G401.6 (cell line): ENCODE data around the gene DLGAP1.

Source experiments
- FAIRE-seq: peaks from 2 replicates; lab custom pipeline; 2012; peaks lifted over from hg19 to GRCh38; lab: Jason Lieb, UNC

DLGAP1 gene

GRCh38 chr18:3863006-3863405, 592.1 kb downstream of the DLGAP1 start:
- no peak for FAIRE-seq

- FAIRE-seq: no peak
Measured at GRCh38 chr18:3861495-3861894, 593.6 kb downstream of the DLGAP1 start.

- no peak for FAIRE-seq
Measured at GRCh38 chr18:3857544-3857943, 597.6 kb downstream of the DLGAP1 start.

DNA sequence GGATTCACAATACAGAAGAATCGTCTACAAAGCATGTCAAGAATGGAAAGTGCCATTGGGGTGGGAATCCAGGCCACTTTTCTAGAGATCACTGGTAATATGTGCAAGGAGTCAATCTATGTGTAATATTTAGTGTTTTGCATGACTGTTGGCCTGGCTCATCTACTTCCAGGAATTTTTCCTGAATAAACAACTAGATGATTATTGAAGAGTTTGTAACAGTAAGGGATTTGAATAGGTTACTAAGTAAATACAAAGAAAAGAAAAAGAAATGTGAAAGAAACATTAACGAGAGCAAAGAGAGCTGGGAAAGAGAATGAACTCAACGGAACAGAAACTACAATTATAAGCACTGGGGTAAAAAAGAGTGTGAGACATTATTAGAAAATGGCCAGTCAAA, 599.1 kb downstream of the DLGAP1 start:
- no peak for FAIRE-seq

DNA sequence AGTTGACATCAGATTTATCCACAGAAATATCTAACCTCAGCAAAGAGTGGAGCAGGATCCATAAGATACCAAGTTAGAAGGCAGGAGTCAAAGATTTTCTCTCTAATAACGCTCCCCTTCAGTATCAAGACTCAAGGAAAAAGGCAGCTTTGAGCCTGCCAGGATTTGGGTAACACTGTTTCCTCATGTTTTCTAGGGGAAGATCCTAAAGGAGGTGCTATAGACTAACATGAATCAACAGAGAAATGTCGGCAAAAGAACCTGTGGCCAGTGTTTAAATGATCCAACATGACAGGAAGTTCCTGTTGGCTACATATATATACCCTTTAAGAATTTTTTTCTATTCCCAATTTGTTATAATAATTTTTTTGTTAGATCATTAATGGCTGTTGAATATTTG, 602.8 kb downstream of the DLGAP1 start:
- peak; percentile 8 for FAIRE-seq

DNA sequence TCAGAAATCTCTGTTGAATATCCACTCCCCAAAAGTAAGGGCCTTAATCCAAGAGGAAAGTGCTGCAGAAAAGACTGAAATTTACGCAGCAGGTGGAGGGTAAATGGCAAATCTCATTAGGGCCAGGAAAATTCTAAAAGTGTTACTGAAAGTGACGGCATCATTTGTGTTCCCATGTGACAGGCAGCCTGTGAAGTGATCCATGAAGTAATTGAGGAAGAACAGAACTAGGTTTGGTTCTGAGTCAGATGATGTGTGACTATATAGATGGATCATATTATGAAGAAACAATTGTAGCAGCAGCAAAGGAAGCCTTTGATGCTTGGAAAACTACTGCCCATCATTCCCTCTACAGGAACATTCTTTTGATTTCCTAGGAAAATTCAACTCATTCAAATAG, 603.9 kb downstream of the DLGAP1 start:
- no peak for FAIRE-seq

DNA sequence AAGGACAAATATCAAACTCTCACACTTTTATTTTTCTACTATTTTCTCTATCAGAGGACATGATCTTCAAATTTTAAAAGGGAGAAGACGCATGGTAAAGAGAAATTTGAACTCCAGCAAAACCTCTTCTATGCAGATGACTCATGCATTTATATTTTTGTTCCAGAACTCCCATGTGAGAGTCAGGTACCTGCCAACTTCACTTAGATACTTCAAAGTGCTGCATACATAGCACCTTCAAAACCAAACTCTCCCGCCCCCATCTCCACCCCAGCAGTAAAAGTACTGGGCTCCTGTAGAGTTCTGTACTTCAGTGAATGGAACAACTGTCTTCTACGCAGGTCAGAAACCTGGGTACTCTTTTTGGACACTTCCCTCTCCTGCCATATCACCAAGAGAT, 606.8 kb downstream of the DLGAP1 start:
- no peak for FAIRE-seq

DNA sequence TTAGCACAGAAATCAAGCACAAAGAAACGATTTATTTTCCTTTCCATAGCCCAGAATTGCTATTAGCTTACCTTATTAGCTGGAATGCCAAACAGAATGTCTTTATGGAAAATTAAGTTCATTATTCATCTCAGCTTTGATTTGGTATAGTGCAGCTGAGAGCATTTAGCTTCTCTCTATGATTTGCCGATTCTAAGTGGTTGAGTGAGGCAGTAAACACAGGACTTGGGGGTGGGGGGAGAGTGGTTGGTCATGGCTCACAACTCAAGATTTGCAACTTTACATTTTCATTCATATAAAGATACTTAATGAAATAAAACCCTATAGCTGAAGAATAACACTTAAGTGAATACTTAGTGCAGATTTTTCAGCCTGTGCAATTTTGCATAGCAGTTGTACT, 609.9 kb downstream of the DLGAP1 start:
- no peak for FAIRE-seq

GRCh38 chr18:3842844-3843243, 612.3 kb downstream of the DLGAP1 start:
- no peak for FAIRE-seq

GRCh38 chr18:3840766-3841165, 614.3 kb downstream of the DLGAP1 start:
- no peak for FAIRE-seq

DNA sequence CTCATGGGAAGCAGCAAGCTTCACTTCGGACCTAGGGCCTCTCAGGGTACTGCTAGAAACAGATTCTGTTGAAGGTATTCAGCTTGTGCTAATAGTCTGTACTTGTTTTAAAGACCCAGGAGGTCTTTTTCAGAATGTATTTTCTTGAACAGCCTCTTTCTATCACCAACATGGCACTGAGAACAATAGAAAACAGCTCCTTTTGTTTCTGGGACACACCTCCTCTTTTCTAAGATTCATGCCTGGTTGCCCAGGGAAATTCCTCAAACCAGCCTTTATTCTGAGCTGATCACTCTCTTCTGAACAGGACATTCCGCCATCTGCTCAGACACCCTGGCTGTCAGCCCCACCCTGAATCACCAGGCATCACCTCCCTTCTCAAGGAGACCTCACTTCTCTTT, 615.5 kb downstream of the DLGAP1 start:
- no peak for FAIRE-seq

DNA sequence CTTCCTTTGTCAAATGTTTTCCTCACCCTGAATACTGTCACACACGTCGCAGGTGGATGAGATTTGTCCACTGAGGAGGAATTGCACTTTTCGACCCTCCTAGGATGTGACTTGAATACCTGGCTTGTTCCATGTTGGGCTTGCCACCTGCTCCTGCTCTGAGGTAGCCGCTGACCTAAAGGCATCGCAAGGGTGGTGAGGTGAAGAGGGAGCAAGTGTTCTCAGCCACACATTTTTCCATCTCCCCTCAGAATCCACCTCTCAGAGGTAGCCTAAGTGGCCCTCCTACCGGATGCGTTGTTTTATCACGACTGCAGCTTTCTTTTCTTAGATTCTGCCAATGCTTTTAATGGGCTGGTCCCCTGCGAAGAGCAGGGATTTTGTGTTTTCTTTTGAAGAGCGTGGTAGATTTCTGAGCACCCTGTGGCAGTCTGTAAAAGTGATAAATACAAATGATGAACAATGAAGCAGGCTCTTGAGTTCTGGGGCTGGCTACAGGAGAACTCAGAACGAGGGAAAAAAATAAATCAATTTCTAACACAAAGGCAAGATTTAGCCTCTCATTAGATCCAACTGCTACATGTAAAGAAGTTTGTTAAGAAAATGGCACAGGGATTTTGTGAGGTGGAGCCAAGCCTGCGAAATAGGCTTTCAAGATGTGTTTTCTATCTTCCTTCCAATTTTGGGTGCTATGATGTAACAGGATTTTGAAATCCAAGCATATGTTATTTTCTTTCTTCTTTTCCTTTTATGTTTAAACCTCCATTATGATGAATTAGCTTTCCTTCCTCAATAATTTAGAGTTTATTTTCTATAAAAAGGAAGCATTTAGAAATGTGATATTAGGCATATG, 618.4 kb downstream of the DLGAP1 start:
- FAIRE-seq: no peak

- FAIRE-seq: no peak
Measured at GRCh38 chr18:3832025-3832638, 623.0 kb downstream of the DLGAP1 start.

GRCh38 chr18:3830604-3831003, 624.5 kb downstream of the DLGAP1 start:
- FAIRE-seq: no peak

GRCh38 chr18:3827236-3827845, 627.8 kb downstream of the DLGAP1 start:
- FAIRE-seq: no peak

DNA sequence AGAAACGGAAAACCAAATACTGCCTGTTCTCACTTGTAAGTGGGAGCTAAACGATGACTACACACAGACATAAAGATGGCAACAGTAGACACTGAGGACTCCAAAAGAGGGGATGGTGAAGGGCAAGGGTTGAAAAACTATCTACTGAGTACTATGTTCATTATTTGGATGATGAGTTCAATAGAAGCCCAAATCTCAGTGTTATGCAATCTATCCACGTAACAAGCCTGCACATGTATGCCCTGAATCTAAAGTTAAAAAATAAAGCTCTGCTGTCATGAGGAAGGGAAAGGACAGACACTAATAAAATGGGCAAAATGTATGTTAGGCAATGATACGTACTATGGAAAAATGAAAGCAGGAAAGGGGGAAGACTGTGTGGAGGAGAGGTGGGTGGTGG, 629.1 kb downstream of the DLGAP1 start:
- FAIRE-seq: no peak

GRCh38 chr18:3824101-3824500, 631.0 kb downstream of the DLGAP1 start:
- no peak for FAIRE-seq

- no peak for FAIRE-seq
Measured at GRCh38 chr18:3823073-3823472, 632.0 kb downstream of the DLGAP1 start.

- no peak for FAIRE-seq
Measured at GRCh38 chr18:3821524-3821923, 633.6 kb downstream of the DLGAP1 start.

GRCh38 chr18:3819961-3820360, 635.1 kb downstream of the DLGAP1 start:
- FAIRE-seq: no peak

DNA sequence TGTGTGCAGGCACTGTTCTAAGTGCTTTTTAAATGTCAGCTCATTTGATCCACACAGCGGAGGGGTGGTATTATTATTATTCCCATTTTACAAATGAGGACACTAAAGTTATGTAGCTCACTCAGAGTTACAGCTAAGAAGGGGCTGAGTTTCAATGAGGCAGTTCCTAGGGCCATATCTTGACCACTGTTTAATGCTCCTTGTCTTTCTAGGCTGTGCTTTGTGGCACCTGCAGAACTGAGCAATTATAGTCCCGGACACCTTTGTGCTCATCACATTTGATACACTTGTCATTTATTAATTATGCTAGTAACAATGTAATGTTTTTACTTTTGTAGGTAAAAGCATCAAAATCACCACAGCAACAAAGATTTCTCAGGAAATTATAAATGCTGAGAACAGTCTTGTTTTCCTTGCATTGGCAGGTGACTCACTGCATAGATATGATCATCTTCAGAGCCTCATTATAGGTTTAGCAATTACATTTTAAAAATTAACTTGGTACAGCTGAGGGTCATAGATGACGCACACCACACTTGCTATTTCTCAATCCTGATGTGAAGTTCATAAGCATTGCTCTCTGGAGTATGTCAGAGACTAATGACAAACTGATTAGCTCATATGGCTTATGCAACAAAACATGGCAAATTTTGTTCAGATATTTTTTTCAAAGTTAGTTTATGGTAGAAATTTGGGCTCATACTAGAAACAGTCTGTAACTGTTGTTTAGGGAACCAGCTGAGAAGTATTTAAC, 638.3 kb downstream of the DLGAP1 start:
- no peak for FAIRE-seq

GRCh38 chr18:3815991-3816390, 639.1 kb downstream of the DLGAP1 start:
- FAIRE-seq: no peak

DNA sequence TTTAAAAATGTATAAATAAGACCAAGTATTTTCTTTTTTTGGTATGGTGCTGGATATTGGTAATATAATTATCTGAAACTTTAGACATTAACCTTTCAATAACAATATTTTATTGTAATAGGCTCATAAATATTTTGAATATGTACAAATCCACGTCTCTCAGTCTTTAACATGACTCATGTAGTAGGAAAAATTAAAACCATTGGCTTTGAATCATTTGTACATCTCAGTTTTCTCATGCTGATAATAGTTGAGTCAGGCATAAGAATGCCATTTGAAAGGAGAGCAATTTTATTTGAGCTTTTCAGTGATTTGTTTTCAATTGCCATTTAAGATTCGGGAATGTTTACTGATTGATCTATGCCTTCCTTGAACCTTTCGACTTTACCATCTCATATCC, 640.3 kb downstream of the DLGAP1 start:
- no peak for FAIRE-seq
